DOHH2 (cell line): ENCODE data around the gene FRRS1L.

ENCODE experiments used
- EZH2phosphoT487 ChIP-seq: fragments of 200-600 bp; sonication (generic); IDR thresholded peaks from 2 replicates; pipeline ENCODE4 v1.6.1; 2017; ENCODE audit warnings: borderline replicate concordance, mild to moderate bottlenecking, antibody characterized with exemption, low read length, moderate library complexity, mixed read lengths
- TF ChIP-seq, protein P1 (sequence below): fragments of 200-600 bp; sonication (generic); IDR thresholded peaks from one replicate; pipeline ENCODE4 v1.5.1; 2014; ENCODE audit warnings: antibody characterized with exemption, mild to moderate bottlenecking, low read depth, low read length; ENCODE audit not compliant: poor library complexity, severe bottlenecking

DNA sequence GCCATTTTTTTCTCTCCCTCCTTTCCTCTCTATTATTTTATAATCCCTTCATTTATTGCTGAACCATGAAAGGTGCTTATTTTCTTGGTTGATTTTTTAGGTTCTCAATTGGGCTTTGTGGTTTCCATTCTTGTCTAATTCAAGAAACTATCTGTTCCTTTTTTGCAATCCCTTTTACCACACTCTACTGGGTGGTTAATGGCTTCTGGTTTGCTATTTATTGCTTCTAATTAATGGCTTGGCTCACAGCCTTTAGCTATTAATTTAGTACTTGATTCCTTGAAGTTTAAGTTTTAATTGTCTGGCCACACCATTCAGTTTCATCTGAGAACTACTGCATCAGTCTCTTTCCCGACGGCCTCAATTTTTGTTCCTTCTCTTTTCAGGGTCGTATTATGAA lies 5.6 kb downstream of the FRRS1L start:
- TF ChIP-seq, protein P1, sequence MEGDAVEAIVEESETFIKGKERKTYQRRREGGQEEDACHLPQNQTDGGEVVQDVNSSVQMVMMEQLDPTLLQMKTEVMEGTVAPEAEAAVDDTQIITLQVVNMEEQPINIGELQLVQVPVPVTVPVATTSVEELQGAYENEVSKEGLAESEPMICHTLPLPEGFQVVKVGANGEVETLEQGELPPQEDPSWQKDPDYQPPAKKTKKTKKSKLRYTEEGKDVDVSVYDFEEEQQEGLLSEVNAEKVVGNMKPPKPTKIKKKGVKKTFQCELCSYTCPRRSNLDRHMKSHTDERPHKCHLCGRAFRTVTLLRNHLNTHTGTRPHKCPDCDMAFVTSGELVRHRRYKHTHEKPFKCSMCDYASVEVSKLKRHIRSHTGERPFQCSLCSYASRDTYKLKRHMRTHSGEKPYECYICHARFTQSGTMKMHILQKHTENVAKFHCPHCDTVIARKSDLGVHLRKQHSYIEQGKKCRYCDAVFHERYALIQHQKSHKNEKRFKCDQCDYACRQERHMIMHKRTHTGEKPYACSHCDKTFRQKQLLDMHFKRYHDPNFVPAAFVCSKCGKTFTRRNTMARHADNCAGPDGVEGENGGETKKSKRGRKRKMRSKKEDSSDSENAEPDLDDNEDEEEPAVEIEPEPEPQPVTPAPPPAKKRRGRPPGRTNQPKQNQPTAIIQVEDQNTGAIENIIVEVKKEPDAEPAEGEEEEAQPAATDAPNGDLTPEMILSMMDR: no peak
- TF ChIP-seq EZH2phosphoT487: no peak
